ENCODE results near the gene MRPL44. TPM values are rescaled to one million over a fixed set of nuclear protein-coding genes. Genes with fewer than 3 reads are reported as not detected.

MRPL44 gene
- total and polyA plus RNA-seq, 2 of the 8 experiments (the other 6 are each of a cell fraction or from before 2014, with no cell fraction given) = 32.0 to 53.2 TPM

DNA sequence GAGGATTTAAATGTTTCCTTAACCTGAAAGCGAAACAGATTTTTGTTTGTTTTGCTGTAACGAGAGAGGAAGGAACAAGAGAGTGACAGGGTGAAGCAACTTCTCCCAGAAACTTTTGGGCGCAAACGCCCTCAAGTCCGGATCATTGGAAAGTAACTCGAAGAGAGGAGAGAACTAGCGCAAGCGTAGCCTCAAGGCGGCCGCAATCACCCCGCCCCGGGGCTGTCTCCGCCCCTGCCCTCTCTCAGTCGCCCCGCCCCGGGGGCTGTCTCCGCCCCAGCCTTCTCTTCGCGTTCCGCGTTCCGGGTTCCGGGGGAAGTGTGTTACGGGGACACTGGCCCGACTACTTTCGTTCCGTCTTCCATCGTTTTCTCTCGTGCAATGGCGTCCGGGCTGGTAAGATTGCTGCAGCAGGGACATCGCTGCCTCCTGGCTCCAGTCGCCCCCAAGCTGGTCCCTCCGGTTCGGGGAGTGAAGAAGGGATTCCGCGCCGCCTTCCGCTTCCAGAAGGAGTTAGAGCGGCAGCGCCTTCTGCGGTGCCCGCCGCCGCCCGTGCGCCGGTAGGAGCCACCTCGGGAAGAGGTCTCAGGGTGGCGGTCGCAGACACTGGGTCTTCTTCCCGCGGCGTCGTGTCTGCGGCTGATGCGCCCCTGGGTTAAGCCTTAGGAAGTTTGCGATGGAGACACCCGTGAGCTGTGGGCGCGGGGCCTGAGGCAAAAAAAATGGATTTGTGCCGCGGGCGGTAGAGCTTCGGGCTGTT is at the start of gene MRPL44 (continued):
- no peak for TF ChIP-seq KDM1A (IDR thresholded peaks at IDR 0.05; ENCODE audit: borderline replicate concordance, low read length)
- TF ChIP-seq EGR1 (IDR thresholded peaks at IDR 0.05; ENCODE audit: borderline replicate concordance, low read depth, low read length) = peak; percentile 68; the same call in 1 of the 2 replicates
- peak; percentile 79; the same call in 1 of the 2 replicates for TF ChIP-seq SP1 (IDR thresholded peaks at IDR 0.05; ENCODE audit: low read depth, low read length)
- no peak for TF ChIP-seq RFX5 (IDR thresholded peaks at IDR 0.05; ENCODE audit: borderline replicate concordance, low read depth, low read length)
- TF ChIP-seq TCF12 (IDR thresholded peaks at IDR 0.05; ENCODE audit: low read depth, low read length) = 0 out of 2 replicates have a peak, but pooled peaks have one; percentile 64
- TF ChIP-seq, protein P1, sequence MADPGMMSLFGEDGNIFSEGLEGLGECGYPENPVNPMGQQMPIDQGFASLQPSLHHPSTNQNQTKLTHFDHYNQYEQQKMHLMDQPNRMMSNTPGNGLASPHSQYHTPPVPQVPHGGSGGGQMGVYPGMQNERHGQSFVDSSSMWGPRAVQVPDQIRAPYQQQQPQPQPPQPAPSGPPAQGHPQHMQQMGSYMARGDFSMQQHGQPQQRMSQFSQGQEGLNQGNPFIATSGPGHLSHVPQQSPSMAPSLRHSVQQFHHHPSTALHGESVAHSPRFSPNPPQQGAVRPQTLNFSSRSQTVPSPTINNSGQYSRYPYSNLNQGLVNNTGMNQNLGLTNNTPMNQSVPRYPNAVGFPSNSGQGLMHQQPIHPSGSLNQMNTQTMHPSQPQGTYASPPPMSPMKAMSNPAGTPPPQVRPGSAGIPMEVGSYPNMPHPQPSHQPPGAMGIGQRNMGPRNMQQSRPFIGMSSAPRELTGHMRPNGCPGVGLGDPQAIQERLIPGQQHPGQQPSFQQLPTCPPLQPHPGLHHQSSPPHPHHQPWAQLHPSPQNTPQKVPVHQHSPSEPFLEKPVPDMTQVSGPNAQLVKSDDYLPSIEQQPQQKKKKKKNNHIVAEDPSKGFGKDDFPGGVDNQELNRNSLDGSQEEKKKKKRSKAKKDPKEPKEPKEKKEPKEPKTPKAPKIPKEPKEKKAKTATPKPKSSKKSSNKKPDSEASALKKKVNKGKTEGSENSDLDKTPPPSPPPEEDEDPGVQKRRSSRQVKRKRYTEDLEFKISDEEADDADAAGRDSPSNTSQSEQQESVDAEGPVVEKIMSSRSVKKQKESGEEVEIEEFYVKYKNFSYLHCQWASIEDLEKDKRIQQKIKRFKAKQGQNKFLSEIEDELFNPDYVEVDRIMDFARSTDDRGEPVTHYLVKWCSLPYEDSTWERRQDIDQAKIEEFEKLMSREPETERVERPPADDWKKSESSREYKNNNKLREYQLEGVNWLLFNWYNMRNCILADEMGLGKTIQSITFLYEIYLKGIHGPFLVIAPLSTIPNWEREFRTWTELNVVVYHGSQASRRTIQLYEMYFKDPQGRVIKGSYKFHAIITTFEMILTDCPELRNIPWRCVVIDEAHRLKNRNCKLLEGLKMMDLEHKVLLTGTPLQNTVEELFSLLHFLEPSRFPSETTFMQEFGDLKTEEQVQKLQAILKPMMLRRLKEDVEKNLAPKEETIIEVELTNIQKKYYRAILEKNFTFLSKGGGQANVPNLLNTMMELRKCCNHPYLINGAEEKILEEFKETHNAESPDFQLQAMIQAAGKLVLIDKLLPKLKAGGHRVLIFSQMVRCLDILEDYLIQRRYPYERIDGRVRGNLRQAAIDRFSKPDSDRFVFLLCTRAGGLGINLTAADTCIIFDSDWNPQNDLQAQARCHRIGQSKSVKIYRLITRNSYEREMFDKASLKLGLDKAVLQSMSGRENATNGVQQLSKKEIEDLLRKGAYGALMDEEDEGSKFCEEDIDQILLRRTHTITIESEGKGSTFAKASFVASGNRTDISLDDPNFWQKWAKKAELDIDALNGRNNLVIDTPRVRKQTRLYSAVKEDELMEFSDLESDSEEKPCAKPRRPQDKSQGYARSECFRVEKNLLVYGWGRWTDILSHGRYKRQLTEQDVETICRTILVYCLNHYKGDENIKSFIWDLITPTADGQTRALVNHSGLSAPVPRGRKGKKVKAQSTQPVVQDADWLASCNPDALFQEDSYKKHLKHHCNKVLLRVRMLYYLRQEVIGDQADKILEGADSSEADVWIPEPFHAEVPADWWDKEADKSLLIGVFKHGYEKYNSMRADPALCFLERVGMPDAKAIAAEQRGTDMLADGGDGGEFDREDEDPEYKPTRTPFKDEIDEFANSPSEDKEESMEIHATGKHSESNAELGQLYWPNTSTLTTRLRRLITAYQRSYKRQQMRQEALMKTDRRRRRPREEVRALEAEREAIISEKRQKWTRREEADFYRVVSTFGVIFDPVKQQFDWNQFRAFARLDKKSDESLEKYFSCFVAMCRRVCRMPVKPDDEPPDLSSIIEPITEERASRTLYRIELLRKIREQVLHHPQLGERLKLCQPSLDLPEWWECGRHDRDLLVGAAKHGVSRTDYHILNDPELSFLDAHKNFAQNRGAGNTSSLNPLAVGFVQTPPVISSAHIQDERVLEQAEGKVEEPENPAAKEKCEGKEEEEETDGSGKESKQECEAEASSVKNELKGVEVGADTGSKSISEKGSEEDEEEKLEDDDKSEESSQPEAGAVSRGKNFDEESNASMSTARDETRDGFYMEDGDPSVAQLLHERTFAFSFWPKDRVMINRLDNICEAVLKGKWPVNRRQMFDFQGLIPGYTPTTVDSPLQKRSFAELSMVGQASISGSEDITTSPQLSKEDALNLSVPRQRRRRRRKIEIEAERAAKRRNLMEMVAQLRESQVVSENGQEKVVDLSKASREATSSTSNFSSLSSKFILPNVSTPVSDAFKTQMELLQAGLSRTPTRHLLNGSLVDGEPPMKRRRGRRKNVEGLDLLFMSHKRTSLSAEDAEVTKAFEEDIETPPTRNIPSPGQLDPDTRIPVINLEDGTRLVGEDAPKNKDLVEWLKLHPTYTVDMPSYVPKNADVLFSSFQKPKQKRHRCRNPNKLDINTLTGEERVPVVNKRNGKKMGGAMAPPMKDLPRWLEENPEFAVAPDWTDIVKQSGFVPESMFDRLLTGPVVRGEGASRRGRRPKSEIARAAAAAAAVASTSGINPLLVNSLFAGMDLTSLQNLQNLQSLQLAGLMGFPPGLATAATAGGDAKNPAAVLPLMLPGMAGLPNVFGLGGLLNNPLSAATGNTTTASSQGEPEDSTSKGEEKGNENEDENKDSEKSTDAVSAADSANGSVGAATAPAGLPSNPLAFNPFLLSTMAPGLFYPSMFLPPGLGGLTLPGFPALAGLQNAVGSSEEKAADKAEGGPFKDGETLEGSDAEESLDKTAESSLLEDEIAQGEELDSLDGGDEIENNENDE (IDR thresholded peaks at IDR 0.05; ENCODE audit: insufficient replicate concordance, low read length) = peak; percentile 73
- no peak for TF ChIP-seq CHD2 (IDR thresholded peaks at IDR 0.05; ENCODE audit: low read length)
- peak; percentile 24 for TF ChIP-seq CEBPB (IDR thresholded peaks at IDR 0.05; ENCODE audit: low read depth, low read length)
- peak; percentile 99 for TF ChIP-seq GABPA (IDR thresholded peaks at IDR 0.05; ENCODE audit: borderline replicate concordance, insufficient read depth, low read length)
- no peak for TF ChIP-seq CBX5 (IDR thresholded peaks at IDR 0.05; ENCODE audit: low read depth, low read length)
- TF ChIP-seq POU5F1 (IDR thresholded peaks at IDR 0.05; ENCODE audit: low read depth, low read length) = 0 out of 2 replicates have a peak, but pooled peaks have one; percentile 32

Measured in H1 (cell line).